Common myeloid progenitor, CD34-positive (primary cell): ENCODE results near the gene RBP4.

Experiments used
- CTCF ChIA-PET: fragments of 350-600 bp; sonication (Branson Sonifier 250); formaldehyde crosslinking; loops from one replicate; lab custom pipeline; 2021; ENCODE audit warnings: antibody characterized with exemption; lab: Charles Lee
- POLR2A ChIA-PET: fragments of 350-600 bp; sonication (Branson Sonifier 250); formaldehyde crosslinking; loops from one replicate; lab custom pipeline; 2021; ENCODE audit warnings: antibody characterized with exemption; lab: Charles Lee
- DNase-seq, 3 donors: peaks; one replicate each; pipeline versions ENCODE4 v3.0.0 to v3.0.0-alpha.2; 2013
- H3K27ac ChIP-seq, 2 experiments: 1 replicate in 1 of 2; 2 replicates in 1 of 2; pipeline ENCODE4 v1.7.0; 2013; ENCODE audit warnings: inconsistent platforms in 2 of 2, low read length in 2 of 2, mild to moderate bottlenecking in 2 of 2, low read depth in 1 of 2, moderate library complexity in 1 of 2; ENCODE audit not compliant: severe bottlenecking in 2 of 2, insufficient read depth in 1 of 2, poor library complexity in 1 of 2
- H3K27me3 ChIP-seq, 5 experiments: replicated peaks in 2 of 5; 1 replicate in 3 of 5; 2 replicates in 2 of 5; pipeline versions ENCODE4 v1.6.1 to v1.7.0; 2013; ENCODE audit warnings: low read length in 4 of 5, mild to moderate bottlenecking in 2 of 5, moderate library complexity in 2 of 5, inconsistent platforms in 1 of 5; ENCODE audit not compliant: insufficient read depth in 5 of 5, control insufficient read depth in 4 of 5
- H3K36me3 ChIP-seq, 4 experiments: 1 replicate in 2 of 4; 2 replicates in 2 of 4; pipeline versions ENCODE4 v1.6.1 to v1.7.0; 2013; ENCODE audit warnings: low read length in 3 of 4, control low read depth in 1 of 4, mild to moderate bottlenecking in 1 of 4; ENCODE audit not compliant: control insufficient read depth in 4 of 4, insufficient read depth in 4 of 4
- H3K4me1 ChIP-seq, 4 experiments: 1 replicate in 3 of 4; 2 replicates in 1 of 4; pipeline versions ENCODE4 v1.6.1 to v1.7.1; 2013; ENCODE audit warnings: low read length in 3 of 4, mild to moderate bottlenecking in 3 of 4, control low read depth in 1 of 4, inconsistent platforms in 1 of 4, moderate library complexity in 1 of 4; ENCODE audit not compliant: control insufficient read depth in 4 of 4, insufficient read depth in 4 of 4; ENCODE audit errors: control extremely low read depth in 1 of 4
- H3K4me3 ChIP-seq, 7 experiments: 1 replicate in 4 of 7; 2 replicates in 3 of 7; pipeline versions ENCODE4 v1.5.1 to v1.7.0; 2013; ENCODE audit warnings: mild to moderate bottlenecking in 7 of 7, low read length in 6 of 7, moderate library complexity in 6 of 7, inconsistent platforms in 2 of 7, low read depth in 2 of 7, control low read depth in 1 of 7; ENCODE audit not compliant: insufficient read depth in 4 of 7, control insufficient read depth in 1 of 7; ENCODE audit errors: extremely low read depth in 1 of 7
- H3K9me3 ChIP-seq, 5 experiments: 1 replicate in 4 of 5; 2 replicates in 1 of 5; pipeline versions ENCODE4 v1.6.1 to v1.7.1; 2013; ENCODE audit warnings: low read length in 4 of 5, mild to moderate bottlenecking in 2 of 5, inconsistent platforms in 1 of 5, low read depth in 1 of 5, moderate library complexity in 1 of 5; ENCODE audit not compliant: control insufficient read depth in 4 of 5, insufficient read depth in 2 of 5; ENCODE audit errors: control extremely low read depth in 1 of 5
- WGBS: methylation state at CpG from one replicate; pipeline ENCODE4 v1.1.5; 2013; ENCODE audit not compliant: insufficient coverage; 5-methylcytosine and 5-hydroxymethylcytosine counted together

The RBP4 gene

GRCh38 chr10:93554316-93554663 lies 46.7 kb downstream of the RBP4 start:
- H3K36me3 ChIP-seq = no peaks in the 10 kb centered on the region
- no peaks in the 10 kb centered on the region for H3K9me3 ChIP-seq
- H3K27ac ChIP-seq = no peak overlapping the region
- H3K4me1 ChIP-seq = peaks cover 0 to 5% (median 2%) of the 10 kb centered on the region in 4 experiments
- 83% methylated on average over 1 of the region's 1 CpG for WGBS
- H3K4me3 ChIP-seq = no peak overlapping the region
- no peaks in the 10 kb centered on the region for H3K27me3 ChIP-seq
- DNase-seq = no peak
- CTCF ChIA-PET = interaction anchor here (0.8 to 10.4 kb wide), 28 partner anchors 9 to 261 kb away, joined by 3 to 184 read pairs (median 5); no protein-coding TSS in a partner anchor
- POLR2A ChIA-PET = no interaction called here

GRCh38 chr10:93553482-93554315 lies 47.3 kb downstream of the RBP4 start:
- Histone ChIP-seq H3K27me3 (no peaks in the 10 kb centered on the region), H3K36me3 (no peaks in the 10 kb centered on the region), H3K4me1 (peaks cover 0 to 5% (median 2%) of the 10 kb centered on the region in 4 experiments), H3K27ac (no peak overlapping the region), H3K4me3 (no peak overlapping the region), H3K9me3 (no peaks in the 10 kb centered on the region)
- DNase-seq = no peak
- ChIA-PET POLR2A (no interaction called here), CTCF (interaction anchor here (0.8 to 10.4 kb wide), 24 partner anchors 8 to 262 kb away, joined by 3 to 184 read pairs (median 4); no protein-coding TSS in a partner anchor)
- WGBS = 98% methylated on average over 4 of the region's 8 CpGs

GRCh38 chr10:93552780-93553179 lies 48.3 kb downstream of the RBP4 start:
- Histone ChIP-seq H3K27ac (no peak overlapping the region), H3K36me3 (no peaks in the 10 kb centered on the region), H3K4me3 (no peak overlapping the region), H3K9me3 (no peaks in the 10 kb centered on the region), H3K27me3 (no peaks in the 10 kb centered on the region), H3K4me1 (peaks cover 0 to 5% (median 2%) of the 10 kb centered on the region in 4 experiments)
- CTCF ChIA-PET = interaction anchor here (1.3 to 10.4 kb wide), 5 partner anchors 9 to 130 kb away, joined by 3 to 184 read pairs (median 4); no protein-coding TSS in a partner anchor
- no peak for DNase-seq
- WGBS = 100% methylated on average over 1 of the region's 3 CpGs
- POLR2A ChIA-PET = no interaction called here

- H3K9me3 ChIP-seq = no peaks in the 10 kb centered on the region
- WGBS = 80% methylated on average over 1 of the region's 4 CpGs
Observed at GRCh38 chr10:93550606-93551005, 50.4 kb downstream of the RBP4 start.

GRCh38 chr10:93548376-93549071 lies 52.5 kb downstream of the RBP4 start:
- 100% methylated on average over 4 of the region's 5 CpGs for WGBS
- H3K4me3 ChIP-seq = no peak overlapping the region
- DNase-seq = no peak
- H3K9me3 ChIP-seq = no peaks in the 10 kb centered on the region
- ChIA-PET POLR2A (no interaction called here), CTCF (interaction anchor here (10.4 kb wide), 1 partner anchor 130 kb away, joined by 184 read pairs; no protein-coding TSS in a partner anchor)
- H3K36me3 ChIP-seq = no peaks in the 10 kb centered on the region
- H3K27me3 ChIP-seq = no peaks in the 10 kb centered on the region
- H3K27ac ChIP-seq = no peak overlapping the region
- no peaks in the 10 kb centered on the region for H3K4me1 ChIP-seq

More at GRCh38 chr10:93550606-93551005, 50.4 kb downstream of the RBP4 start:
- no peak for DNase-seq
- ChIA-PET POLR2A (no interaction called here), CTCF (interaction anchor here (1.2 to 10.4 kb wide), 2 partner anchors 39 to 128 kb away, joined by 3 to 184 read pairs; no protein-coding TSS in a partner anchor)
- Histone ChIP-seq H3K4me3 (no peak overlapping the region), H3K36me3 (no peaks in the 10 kb centered on the region), H3K4me1 (peaks cover 0 to 5% (median 2%) of the 10 kb centered on the region in 4 experiments), H3K27ac (no peak overlapping the region), H3K27me3 (no peaks in the 10 kb centered on the region)

- no peaks in the 10 kb centered on the region for H3K27me3 ChIP-seq
- POLR2A ChIA-PET = no interaction called here
- DNase-seq = no peak
- no peaks in the 10 kb centered on the region for H3K4me1 ChIP-seq
- H3K27ac ChIP-seq = no peak overlapping the region
- no peaks in the 10 kb centered on the region for H3K9me3 ChIP-seq
- CTCF ChIA-PET = no interaction called here
- no peaks in the 10 kb centered on the region for H3K36me3 ChIP-seq
- no peak overlapping the region for H3K4me3 ChIP-seq
Observed at GRCh38 chr10:93547522-93547921, 53.5 kb downstream of the RBP4 start.
